CD4-positive, alpha-beta T cell treated with Interleukin-21 for 1 hour (primary cell): Measurements from ENCODE around the gene PHGDH.

Experiments
- DNase-seq: peaks from one replicate; pipeline ENCODE4 v3.0.0-alpha.2; 2020

Gene PHGDH

GRCh38 chr1:119733754-119734153, 22.0 kb downstream of the PHGDH start:
- no peak for DNase-seq

- DNase-seq, result no peak
Measured at GRCh38 chr1:119735217-119735616, 23.5 kb downstream of the PHGDH start.

- DNase-seq, result no peak
Measured at GRCh38 chr1:119736649-119737039, 24.9 kb downstream of the PHGDH start.

- no peak for DNase-seq
Measured at GRCh38 chr1:119737040-119737682, 25.4 kb downstream of the PHGDH start.

GRCh38 chr1:119738100-119738720, 26.5 kb downstream of the PHGDH start:
- DNase-seq, result no peak

GRCh38 chr1:119739150-119739549, 27.4 kb downstream of the PHGDH start:
- no peak for DNase-seq

GRCh38 chr1:119740261-119740660, 28.5 kb downstream of the PHGDH start:
- DNase-seq, result no peak

GRCh38 chr1:119740896-119741780, 29.4 kb downstream of the PHGDH start:
- DNase-seq, result no peak

GRCh38 chr1:119742202-119742601, 30.5 kb downstream of the PHGDH start:
- no peak for DNase-seq

GRCh38 chr1:119742677-119743076, 30.9 kb downstream of the PHGDH start:
- DNase-seq, result no peak

GRCh38 chr1:119743308-119743707, 31.6 kb downstream of the PHGDH start:
- DNase-seq, result no peak

GRCh38 chr1:119743776-119744597, 32.3 kb downstream of the PHGDH start:
- DNase-seq, result peak; percentile 31

- DNase-seq, result no peak
Measured at GRCh38 chr1:119744598-119744942, 32.8 kb downstream of the PHGDH start.

- DNase-seq, result no peak
Measured at GRCh38 chr1:119745034-119745433, 33.3 kb downstream of the PHGDH start.

- DNase-seq, result no peak
Measured at GRCh38 chr1:119747451-119747850, 35.7 kb downstream of the PHGDH start.

GRCh38 chr1:119748040-119748439, 36.3 kb downstream of the PHGDH start:
- no peak for DNase-seq

GRCh38 chr1:119752592-119752991, 40.9 kb downstream of the PHGDH start:
- no peak for DNase-seq

- DNase-seq, result no peak
Measured at GRCh38 chr1:119758584-119758983, 46.9 kb downstream of the PHGDH start.

- DNase-seq, result no peak
Measured at GRCh38 chr1:119762409-119762808, 50.7 kb downstream of the PHGDH start.

GRCh38 chr1:119762953-119763352, 51.2 kb downstream of the PHGDH start:
- no peak for DNase-seq

- no peak for DNase-seq
Measured at GRCh38 chr1:119764220-119764619, 52.5 kb downstream of the PHGDH start.

- DNase-seq, result no peak
Measured at GRCh38 chr1:119766374-119766794, 54.6 kb downstream of the PHGDH start.

- DNase-seq, result no peak
Measured at GRCh38 chr1:119767486-119767885, 55.8 kb downstream of the PHGDH start.
